Kidney (tissue), 14 donors: ENCODE measurements around the gene TMEM40. TPM values are rescaled to one million over a fixed set of nuclear protein-coding genes. Genes with fewer than 3 reads are reported as not detected.

Source experiments
- DNase-seq, 5 donors: peaks; one replicate each; pipeline ENCODE4 v3.0.0-alpha.2; 2013 to 2020
- FAIRE-seq: peaks from 2 replicates; lab custom pipeline; 2012; peaks lifted over from hg19 to GRCh38; lab: Jason Lieb, UNC
- H3K27ac ChIP-seq, 2 donors: one replicate each; pipeline ENCODE4 v1.7.0; 2013; ENCODE audit warnings: low read depth in 2 of 2, low read length in 2 of 2, inconsistent platforms in 1 of 2
- H3K27me3 ChIP-seq: one replicate; pipeline ENCODE4 v1.7.1; 2013; ENCODE audit warnings: low read length, inconsistent platforms; ENCODE audit not compliant: control insufficient read depth, insufficient read depth
- H3K36me3 ChIP-seq, 3 donors: one replicate each; pipeline versions ENCODE4 v1.7.0 to v1.7.1; 2013; ENCODE audit warnings: low read length in 3 of 3, control low read depth in 1 of 3, inconsistent platforms in 1 of 3; ENCODE audit not compliant: insufficient read depth in 3 of 3, control insufficient read depth in 2 of 3
- H3K4me1 ChIP-seq, 3 donors: one replicate each; pipeline versions ENCODE4 v1.7.0 to v1.7.1; 2013; ENCODE audit warnings: low read length in 3 of 3, inconsistent platforms in 1 of 3, low read depth in 1 of 3; ENCODE audit not compliant: control insufficient read depth in 2 of 3, insufficient read depth in 2 of 3
- H3K4me3 ChIP-seq, 3 donors: one replicate each; pipeline versions ENCODE4 v1.7.0 to v1.8.1; 2013; ENCODE audit warnings: low read length in 3 of 3, control low read depth in 1 of 3, inconsistent platforms in 1 of 3
- H3K9ac ChIP-seq, 3 donors: one replicate each; pipeline versions ENCODE4 v1.7.0 to v1.7.1; 2013; ENCODE audit warnings: low read length in 3 of 3, control low read depth in 1 of 3, inconsistent platforms in 1 of 3
- H3K9me3 ChIP-seq, 3 donors: one replicate each; pipeline versions ENCODE4 v1.7.0 to v1.7.1; 2013; ENCODE audit warnings: low read length in 3 of 3, control low read depth in 1 of 3, inconsistent platforms in 1 of 3; ENCODE audit not compliant: control insufficient read depth in 2 of 3, insufficient read depth in 1 of 3
- intact Hi-C: fragments of 100-400 bp; cut with DNase I; formaldehyde crosslinking; loops from one replicate; pipeline ENCODE4 v1.11.1; 2022
- polyA plus RNA-seq: library from polyadenylated mRNA; stranded (reverse); fragments of 350-450 nt; fragmentation: Illumina TruSeq; extraction: RNeasy Lipid Tissue Mini Kit (QIAGEN cat#74804); gene quantifications from one replicate; pipeline ENCODE4 v1.2.3, GENCODE V29; 2014; ENCODE audit warnings: low read depth, low replicate concordance; ENCODE audit not compliant: insufficient read depth
- total RNA-seq: library from RNA; stranded (reverse); fragmentation: NEBNext Ultra II Directional; extraction: Animal tissue kit (Norgen Biotek cat#: 25700); gene quantifications from one replicate; pipeline ENCODE4 v1.2.1, GENCODE V29; 2021
- TF ChIP-seq, protein P1 (sequence below): IDR thresholded peaks from 3 replicates; pipeline ENCODE4 v1.5.1; 2012; ENCODE audit warnings: mild to moderate bottlenecking, moderate library complexity, borderline replicate concordance; ENCODE audit not compliant: insufficient read depth; ENCODE audit errors: extremely low read depth
- donor health status: control.
- donor health status: control.
- donor health status: control.
- donor health status: control.
- donor health status: control.
- donor health status: DM: yes; HTN: yes; CAD: no.
- donor health status: Normal renal cell carcinoma (clear cell type).

Gene TMEM40
- total and polyA plus RNA-seq, 2 donors from 2014 or later: 0.52 TPM; not detected in 1

GRCh38 chr3:12750658-12751071 is 8.4 kb downstream of the TMEM40 start:
- intact Hi-C loops: no loop called here
- Histone ChIP-seq H3K27me3 (no peaks in the 10 kb centered on the region), H3K9me3 (no peaks in the 10 kb centered on the region), H3K27ac (no peak overlapping the region), H3K36me3 (no peaks in the 10 kb centered on the region), H3K4me3 (no peak overlapping the region), H3K4me1 (no peaks in the 10 kb centered on the region), H3K9ac (no peak overlapping the region)
- no peak for FAIRE-seq
- DNase-seq: no peak
- TF ChIP-seq, protein P1, sequence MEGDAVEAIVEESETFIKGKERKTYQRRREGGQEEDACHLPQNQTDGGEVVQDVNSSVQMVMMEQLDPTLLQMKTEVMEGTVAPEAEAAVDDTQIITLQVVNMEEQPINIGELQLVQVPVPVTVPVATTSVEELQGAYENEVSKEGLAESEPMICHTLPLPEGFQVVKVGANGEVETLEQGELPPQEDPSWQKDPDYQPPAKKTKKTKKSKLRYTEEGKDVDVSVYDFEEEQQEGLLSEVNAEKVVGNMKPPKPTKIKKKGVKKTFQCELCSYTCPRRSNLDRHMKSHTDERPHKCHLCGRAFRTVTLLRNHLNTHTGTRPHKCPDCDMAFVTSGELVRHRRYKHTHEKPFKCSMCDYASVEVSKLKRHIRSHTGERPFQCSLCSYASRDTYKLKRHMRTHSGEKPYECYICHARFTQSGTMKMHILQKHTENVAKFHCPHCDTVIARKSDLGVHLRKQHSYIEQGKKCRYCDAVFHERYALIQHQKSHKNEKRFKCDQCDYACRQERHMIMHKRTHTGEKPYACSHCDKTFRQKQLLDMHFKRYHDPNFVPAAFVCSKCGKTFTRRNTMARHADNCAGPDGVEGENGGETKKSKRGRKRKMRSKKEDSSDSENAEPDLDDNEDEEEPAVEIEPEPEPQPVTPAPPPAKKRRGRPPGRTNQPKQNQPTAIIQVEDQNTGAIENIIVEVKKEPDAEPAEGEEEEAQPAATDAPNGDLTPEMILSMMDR: no peak

DNA sequence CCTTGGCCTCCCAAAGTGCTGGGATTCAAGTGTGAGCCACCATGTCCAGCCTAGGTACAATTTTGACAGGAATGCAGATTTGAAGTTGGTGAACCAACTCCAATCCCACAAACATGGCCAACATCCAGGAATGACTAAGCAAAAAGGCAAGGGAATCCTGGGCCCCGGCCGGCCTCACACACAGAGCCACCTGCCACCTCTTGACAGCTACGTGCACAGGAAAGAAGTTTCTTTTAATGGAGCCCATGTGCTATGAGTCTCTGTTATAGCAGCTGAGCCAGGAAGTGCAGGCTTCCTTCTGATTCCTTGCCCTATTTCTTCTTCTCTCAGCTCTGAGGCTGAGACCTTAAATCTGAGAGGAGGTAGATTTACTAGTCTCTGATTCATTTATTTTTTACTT is 8.8 kb downstream of the TMEM40 start:
- FAIRE-seq (no peak), DNase-seq (no peak)
- Histone ChIP-seq H3K27me3 (no peaks in the 10 kb centered on the region), H3K4me1 (no peaks in the 10 kb centered on the region), H3K9me3 (no peaks in the 10 kb centered on the region), H3K9ac (no peak overlapping the region), H3K4me3 (no peak overlapping the region), H3K36me3 (no peaks in the 10 kb centered on the region), H3K27ac (no peak overlapping the region)
- intact Hi-C loops: no loop called here
- TF ChIP-seq, protein P1: no peak

GRCh38 chr3:12748477-12748876 is 10.6 kb downstream of the TMEM40 start:
- Histone ChIP-seq H3K27me3 (no peaks in the 10 kb centered on the region), H3K4me3 (no peak overlapping the region), H3K4me1 (no peaks in the 10 kb centered on the region), H3K27ac (no peak overlapping the region), H3K9me3 (no peaks in the 10 kb centered on the region), H3K36me3 (no peaks in the 10 kb centered on the region), H3K9ac (no peak overlapping the region)
- no peak for FAIRE-seq
- no peak for DNase-seq
- TF ChIP-seq, protein P1: no peak
- intact Hi-C loops: no loop called here

- H3K4me3 ChIP-seq: no peak overlapping the region
- no peaks in the 10 kb centered on the region for H3K4me1 ChIP-seq
- H3K9ac ChIP-seq: no peak overlapping the region
- no peaks in the 10 kb centered on the region for H3K27me3 ChIP-seq
- H3K9me3 ChIP-seq: no peaks in the 10 kb centered on the region
- no peaks in the 10 kb centered on the region for H3K36me3 ChIP-seq
- intact Hi-C loops: no loop called here
- FAIRE-seq (no peak), DNase-seq (no peak)
- TF ChIP-seq, protein P1: no peak
- no peak overlapping the region for H3K27ac ChIP-seq
Measured at GRCh38 chr3:12746419-12746818, 12.6 kb downstream of the TMEM40 start.
